Stimulated activated CD4-positive, alpha-beta T cell treated with anti-CD3 and anti-CD28 coated beads, Interleukin-1b, Interleukin-23, amount 100 ng/mL, for 24 hours (primary cell): ENCODE data around the gene RAB41.
"Not testable (repeated sequence)": the region's sequence is repeated elsewhere in the genome, so short reads cannot be mapped to it uniquely, and the experiment has no call there.

Experiments used
- DNase-seq, 4 experiments: peaks; one replicate each; pipeline ENCODE4 v3.0.0-alpha.2; 2020; ENCODE audit warnings: low read depth in 4 of 4, low spot score in 1 of 4

RAB41 gene

DNA sequence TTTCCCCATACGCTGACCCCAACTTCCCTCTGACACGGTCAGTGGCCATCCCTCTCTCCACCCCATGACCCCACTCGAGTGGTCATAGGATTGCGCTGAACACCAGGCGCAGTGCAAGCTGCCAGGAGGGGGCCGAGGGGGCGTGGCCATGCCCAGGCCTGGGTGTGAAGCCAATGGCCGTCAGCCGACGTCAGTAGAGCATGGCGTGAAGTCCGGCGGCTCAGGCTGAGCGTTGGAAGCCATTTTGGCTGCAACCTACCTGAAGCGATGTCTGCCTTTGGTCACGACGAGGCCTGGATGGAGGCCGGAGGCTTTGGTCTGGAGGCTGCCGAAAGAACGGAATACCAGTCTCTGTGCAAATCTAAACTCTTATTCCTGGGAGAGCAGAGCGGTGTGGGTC, at the start of gene RAB41:
TSS of gene RAB41 (plus strand) at position 222 of the 400 bp plus-strand sequence. CDS start at position 268, 46 bp downstream.
- no peak for DNase-seq

DNA sequence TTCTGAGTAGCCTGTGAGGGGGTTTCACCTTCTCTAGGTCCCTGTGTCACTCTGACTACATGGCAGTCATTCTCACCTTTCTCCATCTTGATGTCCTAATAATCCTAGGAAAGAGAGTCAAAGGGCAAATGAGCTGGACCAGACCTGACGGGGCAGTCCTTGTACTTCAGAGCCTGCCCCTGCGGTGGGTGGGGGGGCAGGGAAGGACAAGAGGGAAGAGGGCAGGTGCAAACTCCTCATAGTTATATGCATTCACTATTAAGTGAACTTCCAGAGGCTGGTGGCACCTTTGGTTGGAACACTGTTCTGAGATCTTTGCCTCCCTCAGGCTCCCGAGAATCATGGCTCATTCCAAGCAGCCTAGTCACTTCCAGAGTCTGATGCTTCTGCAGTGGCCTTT, 47.6 kb upstream of the RAB41 start, which contains the start of gene AWAT1:
TSS of gene AWAT1 (plus strand) at position 301 of the 400 bp plus-strand sequence. CDS start at position 342, 41 bp downstream.
- no peak for DNase-seq

DNA sequence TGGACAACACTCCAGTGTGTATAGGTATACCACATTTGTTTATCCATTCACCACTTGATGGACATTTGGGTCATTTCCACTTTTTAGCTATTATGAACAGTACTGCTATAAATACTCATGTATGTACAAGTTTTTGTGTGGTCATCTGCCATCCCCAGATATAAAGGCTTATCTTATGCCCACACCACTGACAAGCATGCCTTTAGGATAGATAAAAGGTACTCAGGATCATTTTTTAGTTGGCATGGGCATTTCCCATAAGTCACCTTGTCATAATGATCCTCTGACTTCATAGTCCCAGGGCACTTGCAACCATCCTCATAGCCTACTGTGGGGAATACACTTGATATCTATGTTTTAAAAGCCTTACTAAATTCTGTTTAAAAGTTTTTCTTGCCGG, 41.2 kb upstream of the RAB41 start:
- DNase-seq, result no peak

- no peak for DNase-seq
Observed at GRCh38 chrX:70241501-70241900, 40.5 kb upstream of the RAB41 start.

GRCh38 chrX:70243601-70244000, 38.4 kb upstream of the RAB41 start:
- not testable (repeated sequence) for DNase-seq

- DNase-seq, result no peak
Observed at GRCh38 chrX:70244881-70245280, 37.1 kb upstream of the RAB41 start.

- no peak for DNase-seq
Observed at GRCh38 chrX:70247252-70247651, 34.7 kb upstream of the RAB41 start.

GRCh38 chrX:70252491-70252890, 29.5 kb upstream of the RAB41 start:
- DNase-seq, result no peak

DNA sequence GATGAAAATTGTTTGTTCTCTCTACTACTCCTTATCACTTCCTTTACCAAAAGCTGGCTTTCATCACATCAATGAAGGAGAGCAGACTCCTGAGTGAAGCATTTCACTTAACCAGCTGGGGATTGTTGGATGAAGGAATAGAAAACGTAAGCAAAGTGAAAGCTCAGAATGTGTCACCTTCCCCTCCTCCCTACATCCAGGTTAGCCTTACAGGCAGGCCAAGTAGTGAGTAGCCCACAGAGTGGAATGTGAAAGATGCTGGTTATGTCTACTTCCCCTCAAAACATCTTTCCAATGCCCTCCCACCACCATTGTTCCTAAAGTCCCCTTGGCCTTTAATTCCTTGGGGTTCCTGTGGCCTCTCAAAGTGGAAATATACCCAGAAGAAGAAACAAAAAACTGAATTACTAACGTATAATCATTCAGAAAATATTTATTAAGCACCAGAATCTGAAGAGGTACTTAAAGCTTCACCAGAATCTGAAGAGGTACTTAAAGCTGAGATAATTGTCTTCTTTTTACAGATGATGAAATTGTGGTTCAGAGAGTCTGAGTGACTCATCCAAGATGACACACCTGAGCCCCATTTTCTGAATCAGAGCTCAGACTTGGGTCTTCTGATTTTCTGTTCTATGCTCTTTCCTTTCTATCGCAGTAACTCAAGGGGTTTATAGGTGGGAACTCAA, 28.5 kb upstream of the RAB41 start:
- DNase-seq, result no peak

DNA sequence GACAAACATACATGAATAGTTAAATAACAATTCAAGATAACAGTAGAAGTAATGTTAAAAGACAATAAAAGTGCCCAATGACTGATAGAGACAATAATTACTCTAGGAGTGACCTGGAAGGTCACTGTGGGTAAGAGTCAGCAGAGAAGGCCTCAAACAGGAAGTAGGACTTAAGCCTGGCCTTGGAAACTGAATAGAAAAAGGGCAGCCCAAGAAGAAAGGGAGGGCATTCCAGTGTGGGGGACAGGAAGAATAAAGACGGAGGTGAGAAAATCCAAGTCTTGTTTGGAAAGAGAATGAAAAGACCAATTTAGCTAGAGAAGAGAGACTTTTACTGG, 27.9 kb upstream of the RAB41 start:
- no peak for DNase-seq

DNA sequence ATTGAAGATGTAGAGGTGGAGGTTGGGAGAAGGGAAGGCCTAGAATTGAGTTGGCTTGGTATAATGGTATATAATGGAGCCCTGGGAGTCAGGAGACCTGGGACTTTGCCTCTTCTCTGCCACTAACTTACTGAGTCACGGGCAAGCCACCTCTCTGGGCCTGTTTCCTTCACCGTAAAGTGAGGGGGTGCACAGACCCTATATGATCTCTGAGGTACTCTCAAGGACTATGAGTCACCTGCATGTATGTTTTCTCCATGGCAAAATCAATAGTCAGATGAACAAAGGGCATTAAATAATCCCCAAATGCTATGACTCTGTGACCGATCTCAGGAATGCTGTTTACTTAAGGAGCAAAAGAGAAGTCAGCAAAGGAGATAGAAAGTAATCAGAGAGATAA, 27.1 kb upstream of the RAB41 start:
- no peak for DNase-seq

GRCh38 chrX:70255452-70255851, 26.5 kb upstream of the RAB41 start:
- no peak for DNase-seq

GRCh38 chrX:70257423-70258288, 24.3 kb upstream of the RAB41 start:
- no peak for DNase-seq

DNA sequence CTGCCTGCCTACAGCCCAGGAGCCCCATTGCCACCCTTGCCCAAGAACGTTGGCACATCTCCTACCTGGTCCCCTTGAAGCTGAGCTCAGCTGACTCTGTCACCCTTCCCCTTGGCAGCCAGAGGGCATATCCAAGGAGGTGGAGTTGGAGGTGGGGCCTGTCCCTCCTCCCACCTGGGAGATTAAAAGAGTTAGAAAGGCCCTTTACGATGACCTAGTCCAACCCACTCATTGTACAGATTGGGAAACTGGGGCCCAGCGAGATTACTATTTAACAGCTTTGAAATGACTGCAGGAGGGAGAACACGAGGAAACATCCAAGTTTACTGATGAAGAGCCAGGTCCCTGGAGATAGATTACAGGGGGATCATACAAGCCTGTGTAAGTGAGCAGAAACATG, 21.9 kb upstream of the RAB41 start, which contains the start of gene P2RY4:
TSS of gene P2RY4 (minus strand) at position 101 of the 400 bp plus-strand sequence. CDS start 580 bp downstream, outside the sequence.
- no peak for DNase-seq

- DNase-seq, result peak in 2 of 4 experiments; percentile 2 to 7
Observed at GRCh38 chrX:70262952-70263567, 18.9 kb upstream of the RAB41 start.

DNA sequence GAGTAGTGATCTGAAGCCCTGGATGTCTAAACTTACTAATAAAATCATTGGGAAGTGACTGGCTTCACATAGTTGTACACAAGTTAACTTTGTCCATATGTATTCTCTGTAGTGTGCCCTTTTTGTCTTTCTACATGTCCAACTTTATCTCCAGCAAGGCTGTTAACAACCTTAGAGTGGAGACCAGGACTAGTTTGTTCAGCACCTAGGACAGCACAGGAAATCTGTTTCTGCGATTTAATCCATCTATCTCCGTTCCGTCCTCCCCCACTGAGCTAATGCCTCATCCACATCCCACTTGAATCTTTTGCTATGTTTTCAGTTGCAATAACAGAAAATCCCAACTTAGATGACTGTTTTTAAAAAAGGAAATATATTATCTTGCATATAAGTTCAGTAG, 17.2 kb upstream of the RAB41 start:
- DNase-seq, result no peak

DNA sequence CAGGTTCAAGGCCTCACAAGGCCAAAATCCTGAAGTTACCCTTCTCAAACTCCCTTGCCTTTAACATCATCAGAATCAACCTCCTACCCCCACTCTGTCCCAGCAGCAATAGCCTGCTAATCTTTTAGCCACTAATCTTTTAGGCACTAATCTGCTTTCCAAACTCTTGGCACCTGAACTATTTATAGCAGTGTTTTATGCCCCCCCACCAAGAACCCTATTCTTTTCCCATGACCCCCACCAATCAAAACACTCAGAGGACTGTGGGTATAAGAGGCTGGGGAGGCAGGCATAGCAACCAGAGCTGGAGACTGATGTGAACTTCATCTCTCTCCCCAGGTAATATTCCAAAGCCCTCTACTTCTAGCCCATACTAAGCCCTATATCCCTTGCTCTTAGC, 13.9 kb upstream of the RAB41 start, which contains the start of gene ARR3:
TSS of gene ARR3 (plus strand) at position 301 of the 400 bp plus-strand sequence. CDS start 1,052 bp downstream, outside the sequence.
- no peak for DNase-seq

DNA sequence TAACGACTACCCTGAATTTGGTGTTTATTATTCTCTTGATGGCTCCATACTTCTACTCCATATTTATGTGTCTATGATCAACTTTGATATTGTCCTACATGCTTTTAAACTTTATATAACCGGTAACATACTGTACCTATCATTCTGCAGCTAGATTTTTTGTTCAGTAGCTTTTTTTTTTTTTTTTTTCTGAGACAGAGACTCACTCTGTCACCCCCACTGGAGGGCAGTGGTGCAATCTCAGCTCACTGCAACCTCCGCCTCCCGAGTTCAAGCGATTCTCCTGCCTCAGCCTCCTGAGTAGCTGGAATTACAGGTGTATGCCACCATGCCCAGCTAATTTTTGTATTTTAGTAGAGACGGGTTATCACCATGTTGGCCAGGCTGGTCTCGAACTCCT, 7.9 kb upstream of the RAB41 start:
- not testable (repeated sequence) for DNase-seq

DNA sequence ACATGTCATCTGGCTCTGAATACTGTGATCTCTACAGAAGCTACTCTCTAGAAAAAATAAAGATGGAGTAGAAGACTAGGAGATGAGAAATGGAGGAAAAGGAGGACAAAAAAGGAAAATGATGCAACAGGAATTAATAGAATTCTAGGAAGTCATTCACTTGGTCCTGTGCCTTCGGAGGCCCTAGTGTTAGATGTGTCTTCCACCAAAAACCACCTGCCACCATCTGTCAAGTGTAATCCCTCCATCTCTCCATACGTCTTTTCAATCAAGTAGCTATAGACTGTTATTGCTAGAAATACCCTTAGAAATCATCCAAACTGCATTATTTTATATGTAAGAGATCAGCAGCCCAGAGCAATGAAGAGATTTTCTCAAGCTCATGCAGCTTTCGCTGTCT, 2.9 kb upstream of the RAB41 start:
- DNase-seq, result no peak

GRCh38 chrX:70280573-70280972, 1.4 kb upstream of the RAB41 start:
- no peak for DNase-seq

DNA sequence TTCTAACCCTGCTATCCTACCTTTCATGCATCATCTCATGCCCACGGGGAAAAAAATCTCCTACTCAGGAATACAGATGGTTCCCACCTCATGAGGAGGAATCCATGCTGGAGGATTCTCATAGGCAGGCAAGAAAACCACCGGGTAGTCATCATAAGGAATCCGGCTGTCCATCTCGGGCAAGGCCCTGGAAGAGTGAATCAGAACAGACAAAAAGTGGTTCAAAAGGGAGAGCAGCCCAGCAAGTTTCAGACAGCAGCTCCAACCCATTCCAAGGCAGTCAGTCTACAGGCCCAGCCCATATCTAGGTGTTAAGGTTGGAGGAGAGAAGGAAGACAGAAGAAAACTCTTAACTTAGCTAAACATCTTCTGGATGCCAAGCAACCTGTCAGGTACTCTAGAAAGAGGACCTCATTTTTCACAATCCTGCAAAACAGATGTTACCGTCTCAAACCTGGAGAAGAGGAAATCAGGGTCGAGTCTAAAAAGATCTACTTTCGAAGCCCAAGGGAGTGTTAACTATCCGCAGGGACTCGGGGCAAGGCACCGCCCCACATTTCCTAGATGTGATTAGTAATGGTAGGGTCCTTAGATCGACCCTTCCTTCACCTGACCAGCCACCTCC, 7.3 kb downstream of the RAB41 start:
- DNase-seq, result no peak
